Astrocyte (in vitro differentiated cells and primary cell): Measurements from ENCODE around the gene NEDD9. TPM values are rescaled to one million over a fixed set of nuclear protein-coding genes. Genes with fewer than 3 reads are reported as not detected.

ENCODE experiments used
- DNase-seq: peaks from one replicate; pipeline ENCODE4 v3.0.0-alpha.2; 2010; ENCODE audit warnings: low read depth
- FAIRE-seq: peaks from 2 replicates; lab custom pipeline; 2011; peaks lifted over from hg19 to GRCh38; lab: Jason Lieb, UNC
- H2AFZ ChIP-seq: 2 replicates; pipeline ENCODE4 v1.6.0; 2012; ENCODE audit warnings: low read depth, low read length, inconsistent platforms
- H3K27ac ChIP-seq: 2 replicates; pipeline ENCODE4 v1.5.1; 2011; ENCODE audit warnings: low read depth, low read length, inconsistent platforms
- H3K27me3 ChIP-seq: 2 replicates; pipeline ENCODE4 v1.6.0; 2011; ENCODE audit warnings: low read length, inconsistent platforms; ENCODE audit not compliant: insufficient read depth
- H3K36me3 ChIP-seq: 2 replicates; pipeline ENCODE4 v1.5.1; 2011; ENCODE audit warnings: low read length, inconsistent platforms; ENCODE audit not compliant: insufficient read depth
- H3K4me1 ChIP-seq: 2 replicates; pipeline ENCODE4 v1.5.1; 2011; ENCODE audit warnings: low read length, inconsistent platforms; ENCODE audit not compliant: insufficient read depth
- H3K4me2 ChIP-seq: 2 replicates; pipeline ENCODE4 v1.6.0; 2012; ENCODE audit warnings: low read length, inconsistent platforms
- H3K4me3 ChIP-seq: 2 replicates; pipeline ENCODE4 v1.5.1; 2011; ENCODE audit warnings: low read depth, mild to moderate bottlenecking, low read length, inconsistent platforms; ENCODE audit not compliant: insufficient read depth
- H3K79me2 ChIP-seq: 2 replicates; pipeline ENCODE4 v1.6.0; 2012; ENCODE audit warnings: mild to moderate bottlenecking, low read length, inconsistent platforms; ENCODE audit not compliant: insufficient read depth
- H3K9ac ChIP-seq: 2 replicates; pipeline ENCODE4 v1.6.0; 2012; ENCODE audit warnings: mild to moderate bottlenecking, low read length, inconsistent platforms
- H3K9me3 ChIP-seq: 2 replicates; pipeline ENCODE4 v1.5.1; 2012; ENCODE audit warnings: low read depth, mild to moderate bottlenecking, low read length, inconsistent platforms; ENCODE audit not compliant: insufficient read depth
- H4K20me1 ChIP-seq: 2 replicates; pipeline ENCODE4 v1.6.0; 2012; ENCODE audit warnings: low read length, inconsistent platforms; ENCODE audit not compliant: insufficient read depth
- H3K27ac Mint-ChIP-seq: one replicate; pipeline ENCODE4 v1.8.0; 2021; ENCODE audit warnings: mild to moderate bottlenecking, mixed read lengths; ENCODE audit not compliant: unreplicated experiment
- H3K27me3 Mint-ChIP-seq: one replicate; pipeline ENCODE4 v1.8.0; 2021; ENCODE audit warnings: low read depth, mixed read lengths; ENCODE audit not compliant: unreplicated experiment
- H3K36me3 Mint-ChIP-seq: one replicate; pipeline ENCODE4 v1.8.0; 2021; ENCODE audit warnings: low read depth, mixed read lengths; ENCODE audit not compliant: unreplicated experiment
- H3K4me1 Mint-ChIP-seq: one replicate; pipeline ENCODE4 v1.8.0; 2021; ENCODE audit warnings: low read depth, mixed read lengths; ENCODE audit not compliant: unreplicated experiment
- H3K4me3 Mint-ChIP-seq: one replicate; pipeline ENCODE4 v1.8.0; 2021; ENCODE audit warnings: mild to moderate bottlenecking, moderate library complexity, mixed read lengths; ENCODE audit not compliant: unreplicated experiment
- H3K9me3 Mint-ChIP-seq: one replicate; pipeline ENCODE4 v1.8.0; 2021; ENCODE audit warnings: mild to moderate bottlenecking, mixed read lengths; ENCODE audit not compliant: unreplicated experiment
- EZH2 ChIP-seq: IDR thresholded peaks from 2 replicates; pipeline ENCODE4 v1.6.1; 2012; ENCODE audit warnings: mild to moderate bottlenecking, low read length, inconsistent platforms; ENCODE audit not compliant: insufficient read depth
- total RNA-seq: library from RNA; stranded (reverse); gene quantifications from 2 replicates; pipeline ENCODE4 v1.2.1, GENCODE V29; 2021
- TF ChIP-seq, protein P1 (sequence below): IDR thresholded peaks from 2 replicates; pipeline ENCODE4 v1.5.1; 2011; ENCODE audit warnings: low read depth, mild to moderate bottlenecking, inconsistent platforms, low read length, moderate library complexity; ENCODE audit not compliant: insufficient read depth

Gene NEDD9
- total RNA-seq, 1 donor from 2014 or later: 39.6 TPM

DNA sequence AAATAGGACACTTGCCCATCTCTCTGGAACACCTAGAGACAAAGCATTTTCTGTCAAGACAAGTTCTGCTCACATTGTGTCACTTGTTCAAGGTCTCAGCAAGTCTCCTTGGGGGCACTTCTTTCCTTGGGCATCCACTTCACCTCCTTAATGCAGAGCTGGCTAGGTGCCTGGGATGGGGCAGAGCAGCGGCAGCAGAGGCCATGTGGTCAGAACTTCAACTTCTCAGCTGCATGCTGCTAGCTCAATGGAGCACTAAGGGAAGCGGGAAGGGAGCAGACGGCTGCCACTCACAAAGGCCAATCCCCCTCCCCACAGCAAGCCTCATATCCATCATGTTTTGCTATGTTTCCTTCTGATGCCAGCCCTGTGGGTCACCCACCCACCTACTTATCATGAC is 31.5 kb downstream of the NEDD9 start:
- Histone ChIP-seq H3K79me2 (peaks cover 62% of the 10 kb centered on the region), H3K36me3 (peaks cover 13% of the 10 kb centered on the region), H3K4me3 (no peak overlapping the region), H3K9ac (peak overlapping the region; percentile 29), H3K9me3 (no peaks in the 10 kb centered on the region), H3K4me1 (peaks cover 59% of the 10 kb centered on the region), H3K27ac (peak overlapping the region; percentile 74), H3K4me2 (peak overlapping the region; percentile 10), H2AFZ (no peak overlapping the region), H3K27me3 (no peaks in the 10 kb centered on the region), H4K20me1 (no peaks in the 10 kb centered on the region)
- no peaks in the 10 kb centered on the region for H3K27me3 Mint-ChIP-seq
- H3K4me1 Mint-ChIP-seq: peaks cover 74% of the 10 kb centered on the region
- DNase-seq: no peak
- H3K27ac Mint-ChIP-seq: no peak overlapping the region
- FAIRE-seq: no peak
- H3K36me3 Mint-ChIP-seq: peaks cover 20% of the 10 kb centered on the region
- TF ChIP-seq EZH2: no peak
- TF ChIP-seq, protein P1, sequence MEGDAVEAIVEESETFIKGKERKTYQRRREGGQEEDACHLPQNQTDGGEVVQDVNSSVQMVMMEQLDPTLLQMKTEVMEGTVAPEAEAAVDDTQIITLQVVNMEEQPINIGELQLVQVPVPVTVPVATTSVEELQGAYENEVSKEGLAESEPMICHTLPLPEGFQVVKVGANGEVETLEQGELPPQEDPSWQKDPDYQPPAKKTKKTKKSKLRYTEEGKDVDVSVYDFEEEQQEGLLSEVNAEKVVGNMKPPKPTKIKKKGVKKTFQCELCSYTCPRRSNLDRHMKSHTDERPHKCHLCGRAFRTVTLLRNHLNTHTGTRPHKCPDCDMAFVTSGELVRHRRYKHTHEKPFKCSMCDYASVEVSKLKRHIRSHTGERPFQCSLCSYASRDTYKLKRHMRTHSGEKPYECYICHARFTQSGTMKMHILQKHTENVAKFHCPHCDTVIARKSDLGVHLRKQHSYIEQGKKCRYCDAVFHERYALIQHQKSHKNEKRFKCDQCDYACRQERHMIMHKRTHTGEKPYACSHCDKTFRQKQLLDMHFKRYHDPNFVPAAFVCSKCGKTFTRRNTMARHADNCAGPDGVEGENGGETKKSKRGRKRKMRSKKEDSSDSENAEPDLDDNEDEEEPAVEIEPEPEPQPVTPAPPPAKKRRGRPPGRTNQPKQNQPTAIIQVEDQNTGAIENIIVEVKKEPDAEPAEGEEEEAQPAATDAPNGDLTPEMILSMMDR: no peak
- no peak overlapping the region for H3K4me3 Mint-ChIP-seq
- peaks cover 1% of the 10 kb centered on the region for H3K9me3 Mint-ChIP-seq

DNA sequence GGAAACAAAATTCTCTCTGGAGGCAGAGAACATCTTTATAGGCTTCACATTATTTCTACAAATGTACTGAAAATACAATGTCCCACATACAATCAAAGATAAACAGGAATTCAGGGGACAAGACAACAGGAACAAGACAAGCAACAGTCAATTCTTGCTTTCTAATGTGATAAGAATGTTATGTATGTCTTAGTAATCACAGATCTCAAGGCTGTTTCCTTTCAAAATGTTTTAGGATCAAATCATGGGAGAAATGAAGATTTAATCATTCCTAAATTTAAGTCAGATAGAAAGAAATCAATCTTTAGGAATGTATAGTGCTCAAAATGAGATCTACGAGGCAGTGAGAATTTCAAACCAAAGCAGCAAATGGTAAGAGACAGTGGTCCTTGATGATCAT is 32.1 kb downstream of the NEDD9 start:
- DNase-seq (peak; percentile 26), FAIRE-seq (peak; percentile 88)
- peaks cover 9% of the 10 kb centered on the region for H3K36me3 ChIP-seq
- Mint-ChIP-seq H3K4me1 (peaks cover 74% of the 10 kb centered on the region), H3K27me3 (no peaks in the 10 kb centered on the region), H3K4me3 (no peak overlapping the region), H3K36me3 (peaks cover 20% of the 10 kb centered on the region), H3K27ac (peak overlapping the region; percentile 75), H3K9me3 (peaks cover 2% of the 10 kb centered on the region)
- H3K4me1 ChIP-seq: peaks cover 65% of the 10 kb centered on the region
- no peaks in the 10 kb centered on the region for H4K20me1 ChIP-seq
- H2AFZ ChIP-seq: no peak overlapping the region
- no peaks in the 10 kb centered on the region for H3K9me3 ChIP-seq
- peak overlapping the region; percentile 10 for H3K4me2 ChIP-seq
- TF ChIP-seq, protein P1: no peak
- no peak for TF ChIP-seq EZH2
- peak overlapping the region; percentile 74 for H3K27ac ChIP-seq
- H3K27me3 ChIP-seq: no peaks in the 10 kb centered on the region
- H3K9ac ChIP-seq: peak overlapping the region; percentile 29
- peaks cover 56% of the 10 kb centered on the region for H3K79me2 ChIP-seq
- no peak overlapping the region for H3K4me3 ChIP-seq

DNA sequence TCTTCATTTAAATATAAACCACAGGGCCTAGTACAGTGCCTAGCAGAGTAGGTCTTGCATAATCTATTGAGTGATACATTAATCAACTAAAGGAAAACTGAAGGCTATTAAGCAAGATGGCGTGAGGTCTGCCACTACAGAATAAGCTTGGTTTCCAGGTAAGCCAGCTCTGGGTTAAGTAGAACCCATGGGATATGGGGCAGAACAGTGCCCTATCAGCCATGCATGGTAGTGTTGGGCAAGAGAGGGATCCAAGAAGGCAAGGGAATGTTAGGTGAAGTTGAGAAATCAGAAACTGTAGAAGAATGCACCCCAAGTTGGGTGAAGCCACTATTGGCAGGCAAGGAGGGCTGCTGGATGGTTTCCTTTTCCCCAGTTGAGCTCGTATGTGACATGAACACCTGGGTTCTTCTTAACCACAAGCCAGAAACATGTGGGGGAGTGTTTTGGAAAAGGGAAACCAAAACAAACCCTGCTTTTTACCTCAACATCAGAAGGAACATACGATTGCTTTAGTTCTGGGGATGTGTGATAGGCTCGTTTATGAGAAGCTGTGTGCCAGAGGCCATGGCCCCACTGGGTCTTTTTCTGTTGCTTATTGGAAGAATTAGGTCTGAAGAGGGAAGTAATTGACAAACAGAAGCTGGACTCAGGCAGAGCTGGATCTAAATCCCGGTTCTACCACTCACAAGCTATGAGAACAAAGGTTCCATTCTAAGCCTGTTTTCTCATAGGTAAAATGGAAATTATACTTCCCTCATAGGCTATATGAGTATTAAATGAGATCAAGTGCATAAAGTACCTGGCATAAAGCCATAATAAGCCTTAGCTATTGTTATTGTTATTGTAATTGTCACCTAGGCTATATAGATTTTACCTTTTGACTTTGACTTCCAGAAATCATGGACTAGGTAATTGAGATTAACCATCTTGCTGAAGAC is 33.5 kb downstream of the NEDD9 start:
- H3K27ac Mint-ChIP-seq: peak overlapping the region; percentile 92
- no peak overlapping the region for H3K4me2 ChIP-seq
- no peak overlapping the region for H2AFZ ChIP-seq
- H3K9me3 Mint-ChIP-seq: peaks cover 2% of the 10 kb centered on the region
- H3K9ac ChIP-seq: no peak overlapping the region
- H3K27ac ChIP-seq: peak overlapping the region; percentile 99
- DNase-seq (peak; percentile 32), FAIRE-seq (no peak)
- peaks cover 26% of the 10 kb centered on the region for H3K36me3 Mint-ChIP-seq
- peaks cover 81% of the 10 kb centered on the region for H3K4me1 Mint-ChIP-seq
- TF ChIP-seq, protein P1: no peak
- no peak for TF ChIP-seq EZH2
- no peak overlapping the region for H3K4me3 Mint-ChIP-seq
- no peaks in the 10 kb centered on the region for H3K27me3 ChIP-seq
- H3K79me2 ChIP-seq: peaks cover 46% of the 10 kb centered on the region
- H3K36me3 ChIP-seq: peaks cover 6% of the 10 kb centered on the region
- no peaks in the 10 kb centered on the region for H3K9me3 ChIP-seq
- H3K27me3 Mint-ChIP-seq: no peaks in the 10 kb centered on the region
- H3K4me1 ChIP-seq: peaks cover 79% of the 10 kb centered on the region
- no peak overlapping the region for H3K4me3 ChIP-seq
- H4K20me1 ChIP-seq: no peaks in the 10 kb centered on the region
